OCI-M2 (cell line): Measurements from ENCODE around the gene BAG5.
"Not testable (repeated sequence)": the region's sequence is repeated elsewhere in the genome, so short reads cannot be mapped to it uniquely, and the experiment has no call there.

Source experiments
- DNase-seq: peaks from one replicate; lab custom pipeline; 2025; ENCODE audit not compliant: unreplicated experiment; lab: John Stamatoyannopoulos, UW

BAG5 gene

DNA sequence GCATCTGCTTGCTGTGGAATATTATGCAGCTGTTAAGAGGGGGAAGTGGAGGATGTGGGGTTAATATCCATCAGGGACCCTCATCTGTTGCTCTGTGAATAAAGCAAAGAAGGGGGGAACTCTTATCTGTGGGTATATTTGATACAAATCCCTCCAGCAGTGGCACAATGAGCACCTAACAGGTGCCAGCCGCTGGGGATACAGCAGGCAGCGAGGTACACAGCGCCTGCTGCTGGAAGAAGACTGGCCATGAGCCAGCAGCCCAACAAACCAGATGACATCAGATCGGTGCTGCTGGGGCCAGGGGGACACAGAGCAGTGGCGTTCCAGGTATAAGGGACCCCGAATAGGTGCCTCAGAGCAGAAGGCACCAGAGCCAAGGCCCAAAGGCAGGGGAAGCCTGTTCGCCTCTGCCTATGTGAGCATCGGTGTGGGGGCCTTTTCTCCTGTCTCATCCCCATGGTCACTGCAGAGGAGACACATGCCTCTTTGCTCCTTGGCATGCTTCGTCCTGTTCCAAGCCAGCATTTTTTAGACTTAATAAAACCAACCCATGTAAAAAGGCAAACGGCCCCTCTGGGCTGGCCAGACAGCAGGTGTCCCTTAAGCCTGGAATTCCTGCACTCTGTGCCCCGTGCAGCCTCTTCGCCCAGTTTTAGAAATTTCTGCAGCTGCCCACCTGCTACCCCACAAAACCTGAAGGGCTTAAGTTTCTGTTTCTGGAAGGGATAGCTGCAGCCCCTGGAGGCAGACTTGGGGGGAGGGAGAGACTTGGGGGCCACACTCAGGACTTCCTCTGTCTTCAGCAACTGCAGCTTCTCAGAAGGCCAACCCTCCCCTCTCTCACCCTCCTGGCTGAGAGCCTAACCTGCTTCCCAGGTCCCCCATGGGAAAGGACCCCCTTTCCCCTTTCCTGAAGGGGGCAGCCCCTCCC lies 38.2 kb downstream of the BAG5 start:
- no peak for DNase-seq

DNA sequence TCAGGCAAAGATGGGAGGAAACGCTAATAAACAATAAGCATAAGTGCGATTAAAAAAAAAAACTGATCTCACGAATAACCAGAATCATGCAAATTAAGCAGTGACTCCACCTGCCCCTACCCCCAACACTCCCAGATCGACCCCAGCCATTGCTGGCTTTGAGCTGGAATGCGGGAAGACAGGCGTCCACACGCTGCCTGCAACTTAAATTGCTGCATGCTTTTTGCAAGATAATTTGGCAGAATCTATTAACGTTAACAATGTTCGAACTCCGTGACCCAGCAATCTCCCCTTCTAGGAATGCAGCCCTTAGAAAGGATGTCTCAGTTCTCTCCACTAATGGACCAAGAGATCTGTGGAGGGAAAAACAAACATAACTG lies 38.9 kb downstream of the BAG5 start:
- no peak for DNase-seq

DNA sequence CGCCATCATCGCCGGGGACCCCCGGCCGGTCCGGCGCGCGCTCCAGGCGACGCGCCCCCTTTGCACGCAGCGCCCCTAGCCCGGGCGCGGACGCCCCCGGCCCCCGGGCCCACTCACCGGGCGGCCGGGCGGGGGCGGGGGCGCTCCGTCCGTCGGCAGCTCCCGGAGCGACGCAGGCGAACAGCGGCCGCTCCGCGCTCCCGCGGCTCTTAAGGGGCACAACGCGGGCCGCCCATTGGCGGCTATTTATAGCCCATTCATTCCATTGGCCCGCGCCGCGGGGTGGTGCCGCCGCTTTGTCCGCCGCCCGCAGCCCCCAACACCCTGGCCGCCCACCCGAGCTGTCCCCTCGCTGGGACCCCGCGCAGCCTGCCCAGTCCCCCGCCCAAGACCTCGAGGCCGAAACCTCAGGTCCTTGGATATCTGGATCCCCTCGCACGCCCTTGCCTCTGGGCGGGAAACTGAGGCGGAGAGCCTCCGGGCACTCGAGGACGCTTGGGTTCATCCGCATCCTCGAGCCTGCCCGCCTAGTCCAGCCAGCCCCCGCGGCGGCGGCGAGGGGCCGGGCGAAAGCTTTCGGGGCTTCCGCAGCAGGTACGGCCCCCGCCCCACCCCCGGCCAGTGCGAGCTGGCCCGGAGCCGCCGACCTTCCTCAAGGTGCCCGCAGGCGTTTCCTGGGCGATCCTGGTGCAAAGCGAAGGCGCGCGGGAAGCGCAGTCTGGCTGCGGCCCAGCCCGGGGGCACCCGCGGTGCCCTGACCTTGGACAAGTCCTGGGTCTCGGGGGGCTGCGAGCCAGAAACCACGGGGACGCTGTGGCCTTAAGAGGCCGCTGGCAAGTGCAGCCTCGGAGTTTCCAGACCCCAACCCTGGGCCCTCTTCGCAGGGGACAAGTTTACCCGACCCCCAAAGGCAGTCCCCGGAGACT lies 39.5 kb downstream of the BAG5 start, which contains the start of gene CKB:
TSS of gene CKB (minus strand) at position 182 of the 926 bp plus-strand sequence. CDS start 337 bp downstream, outside the sequence.
- no peak for DNase-seq

DNA sequence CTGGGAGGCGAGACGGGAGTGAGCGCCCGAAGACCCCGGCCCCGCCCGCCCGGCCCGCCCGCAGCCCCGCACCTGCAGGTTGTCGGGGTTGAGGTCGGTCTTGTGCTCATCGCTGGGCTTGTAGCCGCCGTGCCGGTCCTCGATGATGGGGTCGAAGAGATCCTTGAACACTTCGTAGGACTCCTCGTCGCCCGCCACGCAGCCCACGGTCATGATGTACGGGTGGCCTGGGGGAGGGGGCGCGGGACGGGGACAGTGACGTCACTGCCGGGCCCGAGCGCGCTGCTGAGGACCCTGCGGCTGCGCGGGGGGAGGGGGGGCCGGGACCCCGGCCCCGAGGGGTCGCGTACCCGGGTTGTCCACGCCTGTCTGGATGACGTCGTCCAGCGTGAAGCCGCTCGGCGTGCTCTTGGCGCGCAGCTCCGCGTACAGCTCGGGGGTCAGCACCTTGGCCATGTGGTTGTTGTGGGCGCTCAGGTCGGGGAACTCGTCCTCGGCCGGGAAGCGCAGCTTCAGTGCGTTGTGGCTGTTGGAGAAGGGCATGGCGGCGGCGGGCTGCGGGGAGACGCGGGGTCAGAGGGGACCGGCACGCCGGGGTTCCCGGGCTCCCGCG lies 40.4 kb downstream of the BAG5 start:
- no peak for DNase-seq

DNA sequence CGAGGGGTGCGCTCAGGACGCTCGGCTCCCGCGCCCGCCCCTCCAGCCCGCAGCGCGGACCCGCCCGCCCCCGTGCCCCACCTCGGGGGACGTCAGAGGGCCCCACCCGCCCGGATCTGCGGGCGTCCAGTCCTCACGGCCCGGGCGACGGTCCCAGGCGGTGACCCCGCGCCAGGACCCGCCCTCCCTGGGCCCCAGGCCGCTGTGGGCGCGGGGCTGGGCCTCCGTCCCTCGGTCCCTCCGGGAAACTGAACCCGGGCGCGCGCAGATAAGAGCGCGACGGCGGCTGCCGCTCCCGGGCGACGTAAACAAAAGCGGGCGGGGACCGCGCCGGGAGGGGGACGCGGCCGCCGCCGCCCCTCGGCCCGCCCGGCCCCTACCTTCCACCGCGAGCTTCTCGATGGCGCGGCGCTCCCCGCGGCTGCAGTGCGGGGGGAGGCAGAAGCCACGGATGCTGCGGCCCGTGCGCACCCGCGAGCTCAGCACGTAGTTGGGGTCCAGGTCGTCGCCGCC lies 41.0 kb downstream of the BAG5 start:
- DNase-seq = no peak

DNA sequence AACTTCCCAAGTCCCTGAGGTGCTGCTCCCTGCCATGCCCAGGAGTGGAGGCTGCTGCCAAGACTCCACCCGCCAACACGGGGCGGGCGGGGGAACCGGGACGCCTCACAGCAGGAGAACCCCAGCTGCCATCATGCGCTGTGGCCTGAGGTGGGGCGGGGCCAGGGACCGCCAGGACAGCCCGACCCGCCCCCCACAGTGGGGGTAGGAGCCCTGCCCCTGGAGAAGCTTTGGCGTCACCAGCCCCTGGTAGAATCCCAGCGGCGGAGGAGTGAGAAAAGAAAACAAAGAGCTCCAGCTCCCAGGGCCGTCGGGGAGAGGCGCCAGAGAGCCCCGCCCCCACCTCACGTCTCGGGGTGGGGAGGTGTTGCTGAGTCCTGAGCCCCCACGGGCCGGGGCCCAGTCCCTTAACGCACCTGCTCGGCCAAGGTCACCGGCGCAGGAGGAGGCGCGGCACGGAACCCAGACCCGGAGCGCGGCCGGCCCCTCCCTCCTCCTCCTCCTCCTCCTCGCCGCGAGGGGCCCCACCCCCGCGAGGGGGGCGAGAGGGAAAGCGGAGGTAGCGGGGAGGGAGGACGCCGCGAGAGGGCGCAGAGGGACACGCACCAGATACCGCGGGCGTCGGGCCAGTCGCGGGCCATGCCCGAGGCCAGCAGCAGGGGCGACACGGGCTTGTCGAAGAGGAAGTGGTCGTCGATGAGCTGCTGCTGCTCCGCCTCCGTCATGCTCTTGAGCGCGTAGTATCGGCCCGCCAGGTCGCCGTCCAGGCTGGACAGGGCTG lies 41.6 kb downstream of the BAG5 start:
- no peak for DNase-seq

DNA sequence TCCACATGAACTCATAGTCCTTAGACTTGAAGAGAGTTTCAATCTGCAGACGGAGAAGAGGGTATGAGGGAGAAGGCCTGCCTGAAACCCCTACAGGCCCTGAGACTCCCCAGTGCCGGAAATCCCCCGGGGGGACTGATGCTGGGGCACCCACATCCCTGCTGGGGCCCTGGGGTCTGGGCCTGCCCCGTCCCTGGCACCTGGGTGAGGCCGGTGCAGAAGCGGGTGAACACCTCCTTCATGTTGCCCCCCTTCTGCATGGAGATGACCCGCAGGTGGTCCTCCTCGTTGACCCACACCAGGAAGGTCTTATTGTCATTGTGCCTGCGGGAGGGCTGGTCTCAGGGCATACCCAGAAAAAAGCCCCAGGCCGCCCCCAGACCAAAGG lies 42.2 kb downstream of the BAG5 start:
- DNase-seq = no peak

DNA sequence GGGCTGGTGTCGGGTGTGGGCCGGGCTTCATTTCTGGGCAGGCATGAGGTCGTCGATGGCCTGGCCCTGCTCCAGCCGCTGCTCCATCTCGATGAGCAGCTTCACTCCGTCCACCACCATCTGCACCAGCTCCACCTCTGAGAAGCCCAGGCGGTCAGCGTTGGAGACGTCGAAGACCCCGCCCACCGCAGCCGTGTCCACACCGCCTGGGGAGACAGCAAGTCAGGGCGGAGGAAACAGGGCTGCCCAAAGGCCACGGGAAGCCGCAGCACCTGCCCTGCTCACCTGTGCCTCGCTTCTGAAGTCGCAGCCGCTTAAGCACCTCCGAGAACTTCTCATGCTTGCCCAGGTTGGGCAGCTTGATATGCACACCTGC lies 42.6 kb downstream of the BAG5 start:
- no peak for DNase-seq

DNA sequence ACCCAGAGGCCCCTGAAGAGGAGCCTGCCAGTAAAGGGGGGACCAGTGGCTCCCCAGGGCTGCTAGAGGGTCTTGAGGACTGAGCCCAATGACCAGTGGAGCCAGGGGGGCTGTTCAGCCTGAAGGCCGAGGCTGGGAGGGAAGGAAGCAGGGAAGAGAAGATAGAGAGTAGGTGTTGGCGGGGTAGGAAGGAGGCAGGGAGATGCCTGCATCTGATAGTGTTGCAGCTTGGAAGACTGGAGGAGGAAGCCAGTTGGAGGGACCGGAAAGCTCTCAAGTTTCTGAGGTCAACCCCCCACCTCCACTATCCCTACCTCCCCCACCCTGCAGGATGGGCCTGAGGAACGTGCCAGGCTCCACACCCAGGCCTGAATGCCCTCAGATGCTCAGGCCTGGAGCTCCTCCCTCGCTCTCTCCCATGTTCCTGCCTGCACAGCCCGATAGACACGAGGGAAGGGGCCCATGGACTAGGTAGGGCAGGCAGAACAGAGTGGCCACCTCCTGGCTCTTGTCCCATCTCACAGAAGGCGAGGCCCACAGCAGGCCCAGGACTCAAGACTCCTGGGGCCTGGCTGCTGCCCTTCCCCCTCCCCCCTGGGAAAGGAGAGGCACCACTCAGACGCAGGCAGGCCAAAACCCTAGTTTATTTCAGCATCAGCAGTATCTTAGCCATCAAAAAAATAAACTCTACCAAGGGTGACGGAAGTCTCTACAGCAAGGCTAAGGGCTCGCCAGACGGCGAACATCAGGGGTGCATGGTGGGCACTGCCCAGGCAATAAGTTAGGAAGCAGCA lies 43.2 kb downstream of the BAG5 start:
- DNase-seq = peak; percentile 72

DNA sequence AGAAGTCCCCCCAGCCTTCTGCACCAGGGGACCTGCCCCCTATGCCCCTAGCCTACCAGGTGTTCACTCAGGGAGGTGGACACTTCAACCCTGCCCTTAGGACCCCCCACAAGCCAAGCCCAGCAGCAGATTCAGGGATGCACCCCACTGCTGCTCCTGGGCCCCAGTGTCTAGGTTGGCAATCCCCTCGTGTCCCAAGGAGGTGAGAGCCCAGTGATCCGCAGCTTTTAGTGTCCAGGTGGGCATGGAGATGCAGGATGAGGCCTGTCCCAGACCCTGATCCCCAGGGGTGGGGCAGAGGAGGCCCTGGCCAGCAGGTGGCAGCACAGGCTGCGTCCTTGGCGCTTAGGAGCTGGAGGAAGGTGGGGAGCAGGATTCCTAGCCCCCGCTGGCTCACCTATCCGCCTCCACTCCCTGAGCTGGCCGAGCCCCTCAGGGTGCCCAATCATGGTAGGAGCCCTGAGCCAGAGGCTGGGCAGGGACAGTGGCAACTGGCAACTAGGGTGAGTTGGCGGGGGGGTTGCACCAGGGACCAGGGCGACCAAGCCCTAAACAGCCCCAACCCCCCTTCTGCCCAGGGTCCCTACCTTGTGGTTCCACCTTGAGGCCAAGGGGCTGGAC lies 43.9 kb downstream of the BAG5 start:
- DNase-seq = no peak

DNA sequence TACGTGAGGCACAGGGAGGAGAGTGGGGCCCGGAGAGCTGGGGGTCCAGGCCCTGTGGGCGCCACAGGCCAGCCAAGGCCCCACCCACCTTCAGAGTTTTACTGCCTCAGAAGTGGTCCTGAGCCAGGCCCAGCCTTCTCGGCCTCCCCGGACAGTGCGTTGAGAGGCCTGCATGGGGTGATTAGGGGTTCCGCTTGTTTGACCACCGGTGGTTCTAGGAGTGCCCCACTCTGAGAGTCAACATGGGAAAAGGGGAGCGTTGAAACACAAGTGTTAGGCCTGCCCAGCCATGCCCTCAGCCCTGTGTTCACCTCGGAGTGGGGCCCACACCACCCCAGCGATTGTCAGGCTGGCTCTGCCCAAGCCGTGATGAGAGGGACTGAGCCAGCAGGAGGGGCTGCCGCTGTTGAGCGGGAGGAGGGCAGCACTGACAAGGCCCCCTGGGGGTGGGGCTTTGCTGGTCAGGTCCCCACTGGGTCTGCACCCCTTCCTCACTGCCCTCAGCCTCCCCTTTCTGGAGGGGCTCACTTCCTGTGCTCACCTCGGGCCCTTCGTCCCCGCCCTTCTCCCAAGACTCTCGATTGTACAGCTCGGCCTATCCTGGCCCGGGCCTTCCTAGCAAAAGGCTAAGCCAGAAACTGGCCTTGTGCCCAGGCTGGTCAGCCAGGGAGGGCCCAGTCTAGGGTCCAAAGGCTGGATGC lies 44.6 kb downstream of the BAG5 start:
- no peak for DNase-seq

DNA sequence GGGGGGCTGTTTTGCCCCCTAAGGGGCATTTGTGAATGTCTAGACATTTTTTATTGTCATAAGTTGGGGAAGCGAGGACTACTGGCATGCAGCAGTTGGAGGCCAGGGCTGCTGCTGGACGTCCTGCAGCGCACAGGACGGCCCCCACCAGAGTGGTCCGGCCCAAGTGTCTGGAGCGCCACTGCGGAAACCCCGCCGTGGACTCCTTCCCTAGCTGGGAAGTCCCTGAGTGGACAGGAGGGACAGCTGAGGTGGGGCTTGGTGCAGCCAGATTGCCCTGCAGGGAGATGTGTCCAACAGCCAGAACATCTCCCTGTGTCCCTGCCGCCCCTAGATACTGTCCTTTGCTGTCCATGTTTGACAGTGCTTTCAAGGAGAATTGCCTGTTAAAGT lies 45.3 kb downstream of the BAG5 start:
- DNase-seq = no peak

DNA sequence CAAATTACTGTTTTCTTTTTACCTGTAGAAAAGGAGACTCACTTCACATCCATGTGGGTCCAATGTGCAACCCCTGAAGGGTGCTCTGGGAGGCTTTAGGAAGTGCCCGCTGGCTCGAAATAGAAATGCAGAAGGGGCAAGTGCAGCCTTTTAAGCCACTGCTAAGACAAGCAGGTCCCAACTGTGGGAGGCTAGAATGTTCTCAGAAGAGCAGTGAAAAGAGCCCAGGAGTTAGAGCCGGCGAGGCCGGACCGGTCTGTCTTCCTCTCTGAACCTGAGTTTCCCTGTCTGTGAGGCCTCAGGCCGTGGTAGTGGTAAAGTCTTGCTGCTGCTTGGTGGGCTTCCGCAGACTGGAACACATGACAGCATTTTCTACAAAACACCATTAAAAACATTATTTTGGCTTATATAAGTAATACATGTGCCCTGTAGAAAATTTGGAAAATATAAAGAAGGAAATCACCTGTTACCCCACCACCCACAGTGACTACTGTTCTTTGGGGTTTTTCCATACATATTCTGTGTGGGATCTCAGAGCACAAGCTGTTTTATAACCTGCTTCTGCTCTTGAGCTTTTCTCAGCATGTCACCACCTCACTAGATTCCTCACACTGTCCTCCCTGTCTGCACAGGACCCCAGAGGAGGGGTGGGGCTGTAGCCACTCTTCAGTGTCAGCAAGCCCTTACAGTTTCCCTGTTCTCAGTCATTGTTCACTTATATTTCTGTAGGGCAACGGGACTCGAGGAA lies 45.9 kb downstream of the BAG5 start:
- no peak for DNase-seq

DNA sequence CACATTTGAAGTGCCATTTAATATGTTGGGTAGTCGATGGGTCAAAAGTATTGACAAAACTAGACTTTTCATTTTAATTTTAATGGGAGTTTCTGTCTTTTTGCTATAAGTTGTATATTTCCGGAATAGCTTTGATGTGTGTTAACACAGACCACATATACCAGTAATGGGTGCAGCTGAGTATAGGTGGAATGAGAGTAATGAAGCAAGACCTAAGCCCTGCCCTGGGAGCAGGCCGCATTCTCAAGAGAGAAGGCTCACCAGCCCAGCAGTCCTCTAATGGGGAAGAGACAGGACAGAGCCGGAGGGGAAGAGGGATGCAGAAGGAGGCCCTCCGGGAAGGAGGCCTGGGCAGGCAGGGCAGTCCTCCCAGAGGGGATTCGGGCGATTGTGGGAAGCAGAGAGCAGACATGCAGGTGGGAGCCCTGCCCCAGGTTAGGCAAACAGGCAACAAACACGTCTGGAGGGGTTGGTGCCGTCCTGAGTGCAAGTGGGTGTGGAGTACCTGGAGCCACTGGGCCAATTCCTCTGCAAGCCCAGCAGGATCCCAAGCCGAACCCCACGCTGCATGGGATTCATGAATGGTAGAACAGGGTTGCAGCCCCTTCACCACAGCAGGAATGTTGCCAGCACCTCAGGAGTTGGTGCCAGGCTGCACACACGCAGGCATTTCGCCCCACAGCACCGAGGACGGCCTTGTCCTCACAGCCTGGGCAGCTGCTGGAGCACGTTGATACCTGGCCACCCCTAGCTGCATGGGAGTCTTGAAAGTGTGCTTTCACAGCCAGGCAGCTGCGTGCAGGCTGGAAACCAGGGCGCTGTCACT lies 47.6 kb downstream of the BAG5 start:
- DNase-seq = no peak

DNA sequence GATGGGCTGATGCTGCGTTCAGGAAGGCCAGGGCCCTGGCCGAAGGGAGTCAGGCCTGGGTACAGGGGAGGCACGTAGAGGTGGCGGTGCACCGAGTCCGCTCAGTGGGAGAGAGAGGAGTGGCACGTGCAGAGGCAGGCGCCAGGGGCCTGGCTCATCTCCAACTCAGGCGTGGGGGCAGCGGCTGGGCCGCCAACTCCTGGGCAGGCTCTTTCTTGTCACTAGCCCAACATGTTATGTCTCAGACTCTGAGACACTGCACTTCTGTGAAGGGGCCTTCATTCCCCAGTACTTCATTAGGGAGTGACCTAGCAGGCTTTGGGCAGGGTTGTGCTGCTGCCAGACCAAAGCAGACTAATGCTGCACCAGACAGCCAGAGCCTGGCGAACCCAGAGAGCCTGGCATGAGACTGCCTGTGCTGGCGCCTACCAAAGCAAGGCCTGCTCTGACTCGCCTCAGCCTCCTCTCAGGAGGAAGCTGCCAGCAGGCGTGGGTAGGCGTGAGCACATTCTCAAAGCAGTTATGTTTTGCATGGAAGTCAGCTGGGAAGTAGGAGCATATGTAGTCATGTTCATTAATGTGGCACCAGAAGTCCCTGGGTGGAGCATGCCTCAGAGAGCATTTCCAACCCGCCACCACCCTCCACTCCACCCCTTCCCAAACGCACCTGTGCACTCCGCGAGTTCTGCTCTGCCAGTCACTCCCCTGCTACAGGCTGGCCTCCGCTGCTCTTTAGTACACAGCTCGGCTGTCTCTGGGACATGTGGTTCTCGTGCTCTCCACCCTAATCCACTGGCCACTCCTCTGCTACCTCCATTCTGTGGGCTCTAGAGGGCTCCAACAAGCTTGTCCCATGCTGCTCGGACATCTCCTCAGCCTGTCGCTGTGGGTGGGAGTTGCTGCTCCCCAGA lies 49.5 kb downstream of the BAG5 start:
- no peak for DNase-seq

DNA sequence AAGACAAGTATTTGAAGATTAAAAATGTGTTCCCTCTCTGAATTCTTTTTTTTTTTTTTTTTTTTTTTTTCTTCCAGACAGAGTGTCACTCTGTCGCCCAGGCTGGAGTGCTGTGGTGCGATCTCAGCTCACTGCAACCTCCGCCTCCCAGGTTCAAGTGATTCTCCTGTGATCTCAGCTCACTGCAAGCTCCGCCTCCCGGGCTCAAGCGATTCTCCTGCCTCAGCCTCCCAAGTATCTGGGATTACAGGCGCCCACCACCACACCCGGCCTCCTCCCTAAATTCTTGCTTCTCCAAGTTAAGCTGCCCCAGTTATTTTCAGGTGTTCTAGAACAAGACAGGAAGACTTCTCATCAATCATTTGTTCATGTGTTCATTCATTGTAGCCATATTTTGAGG lies 50.3 kb downstream of the BAG5 start:
- not testable (repeated sequence) for DNase-seq
